H1 (cell line): ENCODE measurements around the gene PTTG2. TPM values are rescaled to one million over a fixed set of nuclear protein-coding genes. Genes with fewer than 3 reads are reported as not detected.

Experiments
- polyA plus RNA-seq, 7 experiments: library from polyadenylated mRNA; depleted of rRNA in 3 of 7; stranded (reverse) in 5 of 7; unstranded in 2 of 7; fragments of >200 nt in 5 of 7; fragments of 200-250 nt in 2 of 7; gene quantifications; 1 replicate in 5 of 7; 2 replicates in 1 of 7; 4 replicates in 1 of 7; pipeline versions ENCODE4 v1.2.1 to v1.2.3, GENCODE V29; 2011 to 2013; ENCODE audit warnings: missing spikeins in 2 of 7, mixed read lengths in 2 of 7
- total RNA-seq: library from RNA; stranded (reverse); fragmentation: NEBNext Ultra II Directional; extraction: Animal tissue kit (Norgen Biotek cat#: 25700); gene quantifications from 2 replicates; pipeline ENCODE4 v1.2.1, GENCODE V29; 2021

PTTG2 gene
- total and polyA plus RNA-seq, 2 of the 8 experiments (the other 6 are each of a cell fraction or from before 2014, with no cell fraction given), result not detected

Other genes starting within 250 kb of the PTTG2 start
- gene PGM2, start 133.7 kb upstream of the PTTG2 start, total RNA-seq, result 34.3 and 38.0 TPM in 2 replicates
- gene PGM2, start 133.7 kb upstream of the PTTG2 start, polyA plus RNA-seq (2011; rRNA removed), result 7.7 and 9.5 TPM in 2 replicates
- gene TBC1D1, start 69.3 kb upstream of the PTTG2 start, total RNA-seq, result 147 and 162 TPM in 2 replicates
- gene TBC1D1, start 69.3 kb upstream of the PTTG2 start, polyA plus RNA-seq (2011; rRNA removed), result 96.9 and 101 TPM in 2 replicates